ENCODE data around the gene LBP. TPM values are rescaled to one million over a fixed set of nuclear protein-coding genes. Genes with fewer than 3 reads are reported as not detected.

LBP gene, protein sequence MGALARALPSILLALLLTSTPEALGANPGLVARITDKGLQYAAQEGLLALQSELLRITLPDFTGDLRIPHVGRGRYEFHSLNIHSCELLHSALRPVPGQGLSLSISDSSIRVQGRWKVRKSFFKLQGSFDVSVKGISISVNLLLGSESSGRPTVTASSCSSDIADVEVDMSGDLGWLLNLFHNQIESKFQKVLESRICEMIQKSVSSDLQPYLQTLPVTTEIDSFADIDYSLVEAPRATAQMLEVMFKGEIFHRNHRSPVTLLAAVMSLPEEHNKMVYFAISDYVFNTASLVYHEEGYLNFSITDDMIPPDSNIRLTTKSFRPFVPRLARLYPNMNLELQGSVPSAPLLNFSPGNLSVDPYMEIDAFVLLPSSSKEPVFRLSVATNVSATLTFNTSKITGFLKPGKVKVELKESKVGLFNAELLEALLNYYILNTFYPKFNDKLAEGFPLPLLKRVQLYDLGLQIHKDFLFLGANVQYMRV
- not detected in 2 replicates for total RNA-seq

DNA sequence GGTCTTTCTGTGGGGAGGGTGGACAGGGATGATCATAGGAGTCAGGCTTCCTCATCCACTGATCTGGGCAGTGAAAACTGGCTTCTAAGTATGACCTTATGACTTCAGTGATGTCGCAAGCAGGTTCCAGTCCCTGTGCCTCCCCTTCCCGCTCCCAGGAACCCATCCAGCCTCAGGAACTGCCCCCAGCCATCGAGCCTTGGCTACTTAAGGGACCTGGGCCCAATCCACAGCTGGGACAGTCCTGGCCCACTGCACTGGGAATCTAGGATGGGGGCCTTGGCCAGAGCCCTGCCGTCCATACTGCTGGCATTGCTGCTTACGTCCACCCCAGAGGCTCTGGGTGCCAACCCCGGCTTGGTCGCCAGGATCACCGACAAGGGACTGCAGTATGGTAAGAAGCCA is at the start of gene LBP:
LBP (plus strand) TSS at position 236 of the 405 bp plus-strand sequence; CDS start at position 271, 35 bp downstream.
- H3K4me3 Mint-ChIP-seq: no peak within 1 kb of the TSS
- intact Hi-C loops (cut with micrococcal nuclease): no loop called here

DNA sequence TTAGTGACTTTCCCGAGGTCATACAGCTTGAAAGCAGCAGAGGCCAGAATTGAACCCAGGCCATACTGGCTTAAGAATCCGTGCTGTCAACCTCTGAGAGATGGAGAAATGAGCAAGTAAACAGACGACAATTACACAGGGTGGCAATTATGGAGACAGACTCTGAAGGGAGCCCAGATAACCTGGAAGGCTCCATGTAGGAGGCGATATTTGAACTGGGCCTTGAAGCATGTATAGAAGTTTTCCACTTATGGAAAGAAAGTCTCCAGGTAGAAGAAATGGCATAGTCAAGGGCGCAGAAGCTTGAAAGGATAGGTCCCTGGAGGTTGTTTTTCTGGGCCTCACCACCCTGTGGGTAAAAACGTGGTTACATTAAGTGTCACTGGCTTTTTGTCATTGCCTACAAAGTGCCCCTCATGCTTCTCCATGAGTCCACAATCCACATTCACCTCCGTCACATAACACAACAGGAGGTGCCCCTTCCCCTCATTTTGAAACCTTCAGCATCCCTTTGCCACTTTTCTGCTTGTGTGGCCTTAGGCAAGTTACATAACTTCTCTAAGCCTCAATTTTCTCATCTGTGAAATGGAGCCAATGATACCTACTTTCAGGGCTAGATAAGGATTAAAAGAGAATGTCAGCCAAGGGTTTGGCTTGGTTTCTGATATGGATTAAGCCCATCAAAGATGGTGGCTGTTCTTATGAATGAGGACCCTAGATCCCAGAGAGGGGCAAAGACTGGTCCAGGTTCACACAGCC is 48.2 kb upstream of the LBP start:
- Mint-ChIP-seq H3K27me3 (peaks cover 30% of the 10 kb centered on the region), H3K36me3 (ENCODE audit: low read depth) (no peaks in the 10 kb centered on the region), H3K27ac (no peak overlapping the region), H3K4me1 (no peaks in the 10 kb centered on the region), H3K9me3 (no peaks in the 10 kb centered on the region), H3K4me3 (no peak overlapping the region)
- TF ChIP-seq, protein P1, sequence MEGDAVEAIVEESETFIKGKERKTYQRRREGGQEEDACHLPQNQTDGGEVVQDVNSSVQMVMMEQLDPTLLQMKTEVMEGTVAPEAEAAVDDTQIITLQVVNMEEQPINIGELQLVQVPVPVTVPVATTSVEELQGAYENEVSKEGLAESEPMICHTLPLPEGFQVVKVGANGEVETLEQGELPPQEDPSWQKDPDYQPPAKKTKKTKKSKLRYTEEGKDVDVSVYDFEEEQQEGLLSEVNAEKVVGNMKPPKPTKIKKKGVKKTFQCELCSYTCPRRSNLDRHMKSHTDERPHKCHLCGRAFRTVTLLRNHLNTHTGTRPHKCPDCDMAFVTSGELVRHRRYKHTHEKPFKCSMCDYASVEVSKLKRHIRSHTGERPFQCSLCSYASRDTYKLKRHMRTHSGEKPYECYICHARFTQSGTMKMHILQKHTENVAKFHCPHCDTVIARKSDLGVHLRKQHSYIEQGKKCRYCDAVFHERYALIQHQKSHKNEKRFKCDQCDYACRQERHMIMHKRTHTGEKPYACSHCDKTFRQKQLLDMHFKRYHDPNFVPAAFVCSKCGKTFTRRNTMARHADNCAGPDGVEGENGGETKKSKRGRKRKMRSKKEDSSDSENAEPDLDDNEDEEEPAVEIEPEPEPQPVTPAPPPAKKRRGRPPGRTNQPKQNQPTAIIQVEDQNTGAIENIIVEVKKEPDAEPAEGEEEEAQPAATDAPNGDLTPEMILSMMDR (IDR thresholded peaks at IDR 0.05): no peak
- POLR2A ChIA-PET: no interaction called here
- no peak for DNase-seq
- CTCF ChIA-PET: no interaction called here
- intact Hi-C loops (cut with micrococcal nuclease): no loop called here
- no peak for ATAC-seq (ENCODE audit: low read depth)

More for the DNA sequence above, at the start of gene LBP:
- TF ChIP-seq, protein P1 (IDR thresholded peaks at IDR 0.05): no peak
- no peaks in the 10 kb centered on the region for H3K9me3 Mint-ChIP-seq
- POLR2A ChIA-PET: no interaction called here
- no peak within 1 kb of the TSS for H3K27ac Mint-ChIP-seq
- H3K27me3 Mint-ChIP-seq: peaks cover 8% of the 10 kb centered on the region
- ATAC-seq (ENCODE audit: low read depth) (no peak), DNase-seq (no peak)
- no peaks in the 10 kb centered on the region for H3K36me3 Mint-ChIP-seq (ENCODE audit: low read depth)
- H3K4me1 Mint-ChIP-seq: no peaks in the 10 kb centered on the region
- CTCF ChIA-PET: no interaction called here

DNA sequence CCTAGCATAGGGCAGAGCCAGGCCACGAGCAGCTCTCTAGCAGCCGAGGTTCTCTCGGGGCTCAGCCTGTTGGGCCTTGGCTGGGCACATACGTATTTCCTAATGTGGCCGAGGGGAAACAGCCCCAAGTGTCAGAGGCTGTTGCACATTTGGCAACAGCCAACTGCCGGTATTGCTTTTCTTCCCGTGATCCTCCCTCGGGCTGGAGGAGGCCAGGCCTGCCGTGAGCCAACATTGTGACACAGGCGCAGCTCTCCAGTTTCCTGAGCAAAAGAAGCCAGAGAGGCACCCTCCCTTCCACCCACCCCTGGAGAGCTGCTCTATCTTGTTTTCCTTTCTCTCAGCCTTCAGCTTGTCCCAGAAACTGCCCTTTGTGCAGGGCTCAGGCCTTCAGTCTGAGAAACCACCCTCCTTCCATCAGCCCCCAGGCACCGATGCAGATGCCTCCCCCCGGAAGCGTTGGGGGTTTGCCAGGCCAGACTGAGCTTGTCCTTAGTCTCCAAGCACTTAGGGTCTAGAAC is 47.5 kb upstream of the LBP start:
- peaks cover 31% of the 10 kb centered on the region for H3K27me3 Mint-ChIP-seq
- POLR2A ChIA-PET: no interaction called here
- H3K27ac Mint-ChIP-seq: no peak overlapping the region
- DNase-seq: no peak
- TF ChIP-seq, protein P1 (IDR thresholded peaks at IDR 0.05): no peak
- peaks cover under 1% of the 10 kb centered on the region for H3K4me1 Mint-ChIP-seq
- no peak for ATAC-seq (ENCODE audit: low read depth)
- H3K4me3 Mint-ChIP-seq: no peak overlapping the region
- CTCF ChIA-PET: no interaction called here
- H3K9me3 Mint-ChIP-seq: no peaks in the 10 kb centered on the region
- intact Hi-C loops (cut with micrococcal nuclease): no loop called here
- H3K36me3 Mint-ChIP-seq (ENCODE audit: low read depth): no peaks in the 10 kb centered on the region

DNA sequence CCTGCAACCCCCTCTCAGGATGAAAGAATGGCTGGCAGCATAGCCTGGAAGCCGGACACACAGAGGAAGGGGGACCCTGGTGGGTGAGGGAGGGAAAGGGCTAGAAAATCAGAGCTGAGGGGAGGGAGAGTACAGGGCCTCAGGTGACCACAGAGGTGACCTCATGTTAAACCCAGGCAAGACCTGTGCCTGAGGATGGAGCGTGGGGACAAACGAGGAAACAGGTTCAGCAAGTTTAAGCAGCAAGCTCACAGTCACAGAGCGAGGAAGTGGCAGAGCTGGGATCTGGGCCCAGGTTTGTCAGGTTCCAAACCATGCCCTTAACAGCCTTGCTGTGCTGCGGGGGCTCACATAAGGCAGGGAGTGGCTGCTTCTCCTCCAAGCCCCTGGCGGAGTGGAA is 46.3 kb upstream of the LBP start:
- no peak overlapping the region for H3K4me3 Mint-ChIP-seq
- H3K4me1 Mint-ChIP-seq: peaks cover 3% of the 10 kb centered on the region
- POLR2A ChIA-PET: no interaction called here
- intact Hi-C loops (cut with micrococcal nuclease): no loop called here
- no peaks in the 10 kb centered on the region for H3K36me3 Mint-ChIP-seq (ENCODE audit: low read depth)
- CTCF ChIA-PET: no interaction called here
- no peak for DNase-seq
- H3K27me3 Mint-ChIP-seq: peaks cover 40% of the 10 kb centered on the region
- H3K27ac Mint-ChIP-seq: no peak overlapping the region
- H3K9me3 Mint-ChIP-seq: no peaks in the 10 kb centered on the region
- ATAC-seq (ENCODE audit: low read depth): no peak
- TF ChIP-seq, protein P1 (IDR thresholded peaks at IDR 0.05): no peak

DNA sequence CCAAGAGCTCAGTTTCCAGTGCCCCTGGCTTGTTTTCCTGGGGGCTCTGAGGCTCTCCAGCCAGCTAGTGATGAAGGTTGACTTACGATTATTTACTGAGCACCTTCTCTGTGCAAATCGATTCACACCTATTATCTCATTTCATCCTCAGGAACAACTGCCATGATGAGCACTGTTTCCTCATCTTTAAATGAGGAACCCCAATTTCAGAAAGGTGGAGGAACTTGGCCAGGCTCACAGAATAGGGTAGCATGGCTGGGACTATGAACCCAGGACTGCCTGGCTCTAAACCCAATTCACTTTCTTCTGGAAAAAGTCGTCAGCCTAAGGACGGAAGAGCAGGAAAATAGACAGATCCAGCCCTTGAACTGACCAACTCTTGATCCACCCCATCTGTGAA is 45.8 kb upstream of the LBP start:
- CTCF ChIA-PET: no interaction called here
- no peaks in the 10 kb centered on the region for H3K36me3 Mint-ChIP-seq (ENCODE audit: low read depth)
- intact Hi-C loops (cut with micrococcal nuclease): no loop called here
- ATAC-seq (ENCODE audit: low read depth) (no peak), DNase-seq (no peak)
- H3K4me3 Mint-ChIP-seq: no peak overlapping the region
- H3K27ac Mint-ChIP-seq: no peak overlapping the region
- peaks cover 40% of the 10 kb centered on the region for H3K27me3 Mint-ChIP-seq
- no peaks in the 10 kb centered on the region for H3K9me3 Mint-ChIP-seq
- POLR2A ChIA-PET: no interaction called here
- H3K4me1 Mint-ChIP-seq: peaks cover 3% of the 10 kb centered on the region
- TF ChIP-seq, protein P1 (IDR thresholded peaks at IDR 0.05): no peak

All from activated B cell treated with CpG ODN at 0.5 μM for 24 hours (primary cell).